SK-N-SH treated with all-trans-retinoic acid at 6 μM for 48 hours (cell line): ENCODE measurements around the gene LRRC75A.

Source experiments
- CSDC2 ChIP-seq: fragments of 250-450 bp; sonication (Bioruptor Pico); IDR thresholded peaks from 2 replicates; pipeline ENCODE4 v1.5.0; 2020; ENCODE audit warnings: mild to moderate bottlenecking, moderate library complexity
- ISL1 ChIP-seq: fragments of 250-450 bp; sonication (Bioruptor Pico); IDR thresholded peaks from 2 replicates; pipeline ENCODE4 v2.1.2; 2022; ENCODE audit warnings: mild to moderate bottlenecking, moderate library complexity
- PPARA ChIP-seq: fragments of 250-450 bp; sonication (Bioruptor Pico); IDR thresholded peaks from 2 replicates; pipeline ENCODE4 v1.5.0; 2020; ENCODE audit warnings: mild to moderate bottlenecking, borderline replicate concordance
- ZNF8 ChIP-seq: fragments of 450-650 bp; formaldehyde crosslinking; IDR thresholded peaks from 2 replicates; pipeline ENCODE4 v1.5.0; 2020; ENCODE audit warnings: mild to moderate bottlenecking, moderate library complexity

- TF ChIP-seq ZNF8 (CRISPR knock-in tag) (no peak), CSDC2 (CRISPR knock-in tag) (no peak), ISL1 (no peak), PPARA (CRISPR knock-in tag) (no peak)
Observed at GRCh38 chr17:16488186-16488967, 3.6 kb downstream of the LRRC75A start.
